ENCODE data around the gene KRTAP5-5. TPM values are rescaled to one million over a fixed set of nuclear protein-coding genes. Genes with fewer than 3 reads are reported as not detected.

The KRTAP5-5 gene
- total and polyA plus RNA-seq, 2 of the 13 experiments (the other 11 are each of a cell fraction or from before 2014, with no cell fraction given), result not detected

GRCh38 chr11:1654388-1655167 is 25.0 kb downstream of the KRTAP5-5 start (continued):
- TF ChIP-seq ARID5B (CRISPR knock-in tag; IDR thresholded peaks at IDR 0.05) (peak; percentile 64; the same call in 1 of the 2 replicates), NR2C2 (CRISPR knock-in tag; IDR thresholded peaks at IDR 0.05; ENCODE audit: borderline replicate concordance) (peak; percentile 62; the same call in 1 of the 2 replicates), FOXO1 (CRISPR knock-in tag; IDR thresholded peaks at IDR 0.05) (peak; percentile 89; the same call in 1 of the 2 replicates), ZMAT3 (CRISPR knock-in tag; conservative IDR thresholded peaks at IDR 0.05) (0 out of 2 replicates have a peak, but pooled peaks have one; percentile 2), CEBPG (CRISPR knock-in tag; IDR thresholded peaks at IDR 0.05) (0 out of 2 replicates have a peak, but pooled peaks have one; percentile 17), SAP130 (CRISPR knock-in tag; IDR thresholded peaks at IDR 0.05; ENCODE audit: low read depth) (peak; percentile 39; the same call in 1 of the 2 replicates), CREM (IDR thresholded peaks at IDR 0.05) (peak; percentile 73), CREM (CRISPR knock-in tag; IDR thresholded peaks at IDR 0.05) (no peak), DRAP1 (CRISPR knock-in tag; IDR thresholded peaks at IDR 0.05) (peak; percentile 60; the same call in 1 of the 2 replicates), ZNF441 (CRISPR knock-in tag; IDR thresholded peaks at IDR 0.05; ENCODE audit: borderline replicate concordance) (peak; percentile 66; the same call in 1 of the 2 replicates), ZNF362 (CRISPR knock-in tag; IDR thresholded peaks at IDR 0.05; ENCODE audit: borderline replicate concordance) (peak; percentile 23; the same call in 1 of the 2 replicates), ZNF510 (CRISPR knock-in tag; IDR thresholded peaks at IDR 0.05; ENCODE audit: low read depth) (no peak), PRDM10 (CRISPR knock-in tag; IDR thresholded peaks at IDR 0.05; ENCODE audit: low read depth) (no peak), ZNF253 (CRISPR knock-in tag; IDR thresholded peaks at IDR 0.05; ENCODE audit: borderline replicate concordance) (0 out of 2 replicates have a peak, but pooled peaks have one; percentile 32), NCOR1 (IDR thresholded peaks at IDR 0.05; ENCODE audit: borderline replicate concordance, low read length) (no peak), MTA1 (CRISPR knock-in tag; IDR thresholded peaks at IDR 0.05; ENCODE audit: borderline replicate concordance) (peak; percentile 89; the same call in 1 of the 2 replicates), TGIF2 (CRISPR knock-in tag; IDR thresholded peaks at IDR 0.05) (0 out of 2 replicates have a peak, but pooled peaks have one; percentile 47), ZNF263 (CRISPR knock-in tag; IDR thresholded peaks at IDR 0.05) (peak; percentile 81), FOXK1 (CRISPR knock-in tag; IDR thresholded peaks at IDR 0.05; ENCODE audit: borderline replicate concordance, low read depth) (0 out of 2 replicates have a peak, but pooled peaks have one; percentile 24), ARNTL (CRISPR knock-in tag; IDR thresholded peaks at IDR 0.05) (peak; percentile 90)
